ENCODE data around the gene FAM174C.

The FAM174C gene

DNA sequence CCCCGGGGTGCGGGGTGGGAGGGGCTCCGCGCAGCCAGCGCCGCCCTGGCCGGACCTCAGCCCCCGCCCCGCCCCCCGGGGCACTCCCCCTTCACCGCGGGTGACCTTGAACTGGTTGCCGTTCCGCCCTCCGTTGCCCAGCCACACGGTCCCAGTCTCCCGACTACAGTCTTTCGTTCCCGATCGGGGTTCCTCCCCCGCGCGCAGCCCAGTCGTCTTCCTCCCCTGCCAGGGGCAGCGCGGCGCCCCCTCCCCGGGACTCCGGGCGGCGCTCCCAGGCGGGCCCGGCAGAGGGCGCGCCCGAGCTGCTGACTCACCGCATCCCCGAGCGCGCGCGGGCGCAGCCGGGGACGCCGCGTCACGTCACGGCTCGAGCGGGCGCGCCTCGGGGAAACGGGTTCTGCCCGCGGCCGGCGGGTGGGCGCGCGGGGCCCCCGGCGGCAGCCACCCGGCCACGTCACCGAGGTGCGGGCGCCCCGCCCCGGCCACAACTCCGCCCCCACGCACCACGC is 26.5 kb upstream of the FAM174C start:
- H3K27ac ChIP-seq: peak overlapping the region; percentile 99
- TF ChIP-seq, protein P1, sequence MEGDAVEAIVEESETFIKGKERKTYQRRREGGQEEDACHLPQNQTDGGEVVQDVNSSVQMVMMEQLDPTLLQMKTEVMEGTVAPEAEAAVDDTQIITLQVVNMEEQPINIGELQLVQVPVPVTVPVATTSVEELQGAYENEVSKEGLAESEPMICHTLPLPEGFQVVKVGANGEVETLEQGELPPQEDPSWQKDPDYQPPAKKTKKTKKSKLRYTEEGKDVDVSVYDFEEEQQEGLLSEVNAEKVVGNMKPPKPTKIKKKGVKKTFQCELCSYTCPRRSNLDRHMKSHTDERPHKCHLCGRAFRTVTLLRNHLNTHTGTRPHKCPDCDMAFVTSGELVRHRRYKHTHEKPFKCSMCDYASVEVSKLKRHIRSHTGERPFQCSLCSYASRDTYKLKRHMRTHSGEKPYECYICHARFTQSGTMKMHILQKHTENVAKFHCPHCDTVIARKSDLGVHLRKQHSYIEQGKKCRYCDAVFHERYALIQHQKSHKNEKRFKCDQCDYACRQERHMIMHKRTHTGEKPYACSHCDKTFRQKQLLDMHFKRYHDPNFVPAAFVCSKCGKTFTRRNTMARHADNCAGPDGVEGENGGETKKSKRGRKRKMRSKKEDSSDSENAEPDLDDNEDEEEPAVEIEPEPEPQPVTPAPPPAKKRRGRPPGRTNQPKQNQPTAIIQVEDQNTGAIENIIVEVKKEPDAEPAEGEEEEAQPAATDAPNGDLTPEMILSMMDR (IDR thresholded peaks at IDR 0.05): peak; percentile 96
- DNase-seq (ENCODE audit: low spot score): no peak
- peak overlapping the region; percentile 96 for H3K4me3 ChIP-seq

DNA sequence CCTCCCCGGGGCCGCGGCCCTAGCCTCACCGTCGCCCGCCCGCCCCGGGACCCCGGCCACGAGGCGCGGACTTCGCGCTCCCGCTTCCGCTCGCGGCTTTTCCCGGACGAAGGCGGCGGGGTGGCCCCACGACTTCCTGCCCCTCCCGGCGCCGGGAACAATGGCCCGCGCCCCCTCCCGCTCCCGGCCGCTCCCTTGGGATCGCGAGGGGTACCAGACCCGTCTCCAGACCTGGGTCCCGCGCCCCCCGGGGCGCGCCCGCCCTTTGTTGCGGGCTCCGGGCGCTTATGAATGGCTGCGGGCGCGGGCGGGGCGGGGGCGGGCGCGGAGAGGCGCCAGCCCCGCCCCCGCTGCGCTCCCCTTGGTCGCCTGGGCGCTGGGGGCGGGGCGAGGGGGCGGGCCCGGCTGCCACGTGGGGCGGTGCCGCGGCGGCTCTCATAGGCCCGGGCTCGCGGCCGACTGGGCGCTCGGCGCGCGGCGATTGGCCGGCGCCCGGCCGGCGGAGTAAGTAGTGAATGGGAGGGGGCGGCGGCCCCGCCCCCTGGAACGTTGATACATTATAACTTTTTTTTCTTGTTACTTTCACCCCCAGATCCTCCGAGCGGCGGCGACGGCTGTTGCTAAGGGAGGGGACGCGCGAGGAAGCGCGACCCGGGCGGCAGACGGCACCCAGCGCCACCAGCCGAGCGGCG is 25.9 kb upstream of the FAM174C start:
- peak; percentile 94 for DNase-seq (ENCODE audit: low spot score)
- peak overlapping the region; percentile 96 for H3K4me3 ChIP-seq
- TF ChIP-seq, protein P1 (IDR thresholded peaks at IDR 0.05): no peak

DNA sequence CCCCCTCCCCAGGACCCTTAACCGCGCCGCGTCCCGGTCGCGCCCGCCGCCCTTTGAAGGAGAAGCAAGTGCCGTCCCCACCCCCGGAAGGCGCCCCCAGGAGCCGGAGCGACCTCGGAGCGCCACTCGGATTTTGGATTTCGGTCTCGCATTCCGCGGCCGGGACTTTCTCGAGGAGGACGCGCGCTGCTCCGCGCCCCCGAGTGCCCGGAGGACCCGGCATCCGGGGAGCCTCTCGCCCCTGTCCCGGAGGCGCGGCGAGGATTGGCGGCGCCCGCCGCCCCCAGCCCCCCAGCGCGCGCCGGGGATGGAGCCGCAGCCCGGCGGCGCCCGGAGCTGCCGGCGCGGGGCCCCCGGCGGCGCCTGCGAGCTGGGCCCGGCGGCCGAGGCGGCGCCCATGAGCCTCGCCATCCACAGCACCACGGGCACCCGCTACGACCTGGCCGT is 25.3 kb upstream of the FAM174C start:
- no peak for DNase-seq (ENCODE audit: low spot score)
- Histone ChIP-seq H3K27ac (peak overlapping the region; percentile 93 to 100), H3K4me3 (peak overlapping the region; percentile 96)
- TF ChIP-seq, protein P1 (IDR thresholded peaks at IDR 0.05): no peak

More for the DNA sequence above, 25.9 kb upstream of the FAM174C start:
- H3K27ac ChIP-seq: peak overlapping the region; percentile 99 to 100

DNA sequence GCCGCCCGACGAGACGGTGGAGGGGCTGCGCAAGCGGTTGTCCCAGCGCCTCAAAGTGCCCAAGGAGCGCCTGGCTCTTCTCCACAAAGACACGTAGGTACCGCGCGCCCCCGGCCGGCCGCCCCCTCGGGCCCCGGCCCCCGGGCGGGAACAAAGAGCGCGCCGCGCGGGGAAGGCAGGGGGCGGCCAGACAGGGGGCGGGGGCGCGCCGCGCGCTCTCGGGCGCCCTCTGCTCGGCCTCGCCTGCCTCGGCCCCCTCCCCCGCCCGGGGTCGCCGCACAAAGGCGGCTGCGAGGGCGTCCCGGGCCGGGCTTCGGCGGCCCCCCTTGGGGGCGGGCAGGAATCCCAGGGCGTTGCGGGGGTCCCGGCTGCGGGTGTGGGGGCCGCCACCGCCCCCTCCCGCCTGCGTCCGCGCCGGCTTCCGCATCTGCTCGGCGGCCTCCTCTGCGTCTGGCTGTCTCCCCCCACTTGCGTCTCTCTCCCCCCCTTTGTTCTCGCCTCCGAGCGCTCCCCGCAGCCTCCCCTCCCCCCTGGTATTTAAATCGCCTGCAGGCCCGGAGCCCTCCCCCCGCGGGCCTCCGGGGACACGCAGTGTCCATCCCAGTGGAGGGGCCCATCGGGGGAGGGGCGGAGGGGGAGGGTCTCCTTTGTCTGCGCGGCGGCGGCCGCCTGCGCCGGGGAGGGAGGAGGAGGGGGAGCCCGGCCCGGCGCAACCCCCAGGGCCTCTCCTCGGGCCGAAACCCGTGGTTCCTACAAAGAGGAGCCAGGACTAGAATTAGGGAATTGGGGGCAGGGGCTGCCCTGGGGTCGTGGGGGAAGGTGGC is 24.7 kb upstream of the FAM174C start:
- peak overlapping the region; percentile 93 to 100 for H3K27ac ChIP-seq
- no peak for DNase-seq (ENCODE audit: low spot score)
- TF ChIP-seq, protein P1 (IDR thresholded peaks at IDR 0.05): no peak
- peak overlapping the region; percentile 96 for H3K4me3 ChIP-seq

DNA sequence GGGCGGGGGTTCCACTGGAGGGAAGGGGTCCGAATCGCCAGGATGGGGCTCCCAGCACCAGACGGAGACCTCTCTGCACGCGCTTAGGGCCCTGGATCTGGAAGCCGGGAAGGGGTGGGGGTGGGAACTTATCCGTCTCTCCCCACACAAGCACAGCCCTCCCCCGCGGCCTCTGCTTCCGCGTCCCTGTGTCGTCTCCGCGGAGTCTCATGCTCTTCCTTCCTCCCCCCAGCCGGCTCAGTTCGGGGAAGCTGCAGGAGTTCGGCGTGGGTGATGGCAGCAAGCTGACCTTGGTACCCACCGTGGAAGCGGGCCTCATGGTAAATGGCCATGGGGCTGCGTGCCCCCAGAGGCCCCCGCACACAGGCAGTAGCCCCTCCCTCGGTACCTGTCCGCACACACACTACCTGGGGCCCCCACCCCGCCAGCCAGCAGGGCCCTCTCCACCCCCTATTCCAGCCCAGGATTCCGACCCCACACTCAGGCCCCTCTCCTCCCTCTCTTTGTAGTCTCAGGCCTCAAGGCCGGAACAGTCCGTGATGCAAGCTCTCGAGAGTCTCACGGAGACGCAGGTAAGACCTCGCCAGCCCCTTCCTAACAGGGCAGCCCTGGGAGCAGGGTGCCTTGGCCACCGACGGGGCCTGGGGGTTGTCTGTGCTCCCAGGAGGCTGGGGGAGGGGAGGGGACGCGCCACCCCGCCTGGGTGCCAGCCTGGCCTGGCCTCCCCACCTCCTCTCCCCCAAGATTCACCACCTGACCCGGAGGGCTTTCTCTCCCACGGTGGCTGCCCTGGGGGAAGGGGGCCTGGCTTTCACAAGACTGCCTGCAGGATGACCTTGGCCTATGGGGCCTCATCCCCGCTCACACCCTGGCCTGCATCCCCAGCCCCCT is 23.8 kb upstream of the FAM174C start:
- TF ChIP-seq, protein P1 (IDR thresholded peaks at IDR 0.05): no peak
- peak overlapping the region; percentile 93 to 100 for H3K27ac ChIP-seq
- H3K4me3 ChIP-seq: peak overlapping the region; percentile 96
- DNase-seq (ENCODE audit: low spot score): no peak

DNA sequence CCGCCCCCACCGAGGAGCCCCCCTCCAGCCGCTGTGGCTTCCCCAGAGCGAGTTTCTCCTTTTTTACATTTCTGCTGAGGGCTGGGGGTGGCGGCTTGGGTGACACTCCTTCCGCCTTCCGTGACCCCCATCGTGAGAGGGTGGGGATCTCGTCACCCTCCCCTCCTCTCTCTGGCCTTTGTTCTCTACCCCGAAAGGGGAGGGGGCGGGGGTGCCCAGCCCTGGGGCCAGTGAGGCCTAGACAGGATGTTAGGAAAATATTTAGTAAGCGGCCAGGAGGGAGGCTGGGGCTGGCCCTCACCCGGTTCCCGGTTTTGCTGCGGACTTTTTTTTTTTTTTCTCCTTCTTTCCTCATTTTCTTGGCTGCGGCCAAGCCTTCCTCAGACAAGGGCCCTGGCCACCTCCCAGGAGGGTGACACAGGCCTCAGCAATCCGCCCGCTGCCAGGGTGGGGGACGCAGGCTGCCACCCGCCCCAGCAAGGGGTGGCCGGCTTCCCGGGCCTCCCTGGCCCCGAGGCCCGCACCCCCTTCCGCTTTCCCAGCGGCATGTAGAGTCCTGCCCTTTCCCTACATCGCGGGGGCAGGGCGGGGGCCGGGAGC is 23.0 kb upstream of the FAM174C start:
- Histone ChIP-seq H3K4me3 (peak overlapping the region; percentile 96), H3K27ac (peak overlapping the region; percentile 93 to 100)
- TF ChIP-seq, protein P1 (IDR thresholded peaks at IDR 0.05): no peak
- peak; percentile 98 for DNase-seq (ENCODE audit: low spot score)
